Adrenal gland (tissue), 5 donors: ENCODE data around the gene THUMPD3.

Experiments used
- POLR2A ChIP-seq, 2 donors: fragments of 450-650 bp; IDR thresholded peaks; one replicate each; pipeline ENCODE4 v1.6.1; 2017; ENCODE audit warnings: antibody characterized with exemption in 2 of 2, mild to moderate bottlenecking in 2 of 2, moderate library complexity in 1 of 2
- TF ChIP-seq, protein P1 (sequence below), 6 experiments: fragments of 450-650 bp in 4 of 6; fragments of 200-600 bp in 2 of 6; sonication (generic) in 1 of 6; IDR thresholded peaks; 1 replicate in 5 of 6; 2 replicates in 1 of 6; pipeline versions ENCODE4 v1.5.1 to v1.8.0; 2016 to 2021; ENCODE audit warnings: antibody characterized with exemption in 6 of 6, mild to moderate bottlenecking in 2 of 6, moderate library complexity in 1 of 6
- donor health status: DM: no; HTN: no; CAD: no.

DNA sequence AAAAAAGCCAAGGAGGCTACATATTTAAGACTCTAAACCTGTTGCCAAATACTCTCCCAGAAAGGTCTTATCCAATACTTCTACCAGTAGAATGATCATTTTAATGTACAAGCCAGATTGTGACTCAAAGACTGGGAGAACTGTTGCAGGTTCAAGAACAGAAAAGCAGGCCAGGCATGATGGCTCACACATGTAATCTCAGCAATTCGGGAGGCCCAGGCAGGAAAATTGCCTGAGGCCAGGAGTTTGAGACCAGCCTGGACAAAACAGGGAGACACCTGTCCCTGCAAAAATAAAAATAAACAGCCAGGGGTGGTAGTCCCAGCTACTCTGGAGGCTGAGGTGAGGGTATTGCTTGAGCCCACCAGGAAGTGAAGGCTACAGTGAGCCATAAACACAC, 17.8 kb upstream of the THUMPD3 start:
- TF ChIP-seq, protein P1, sequence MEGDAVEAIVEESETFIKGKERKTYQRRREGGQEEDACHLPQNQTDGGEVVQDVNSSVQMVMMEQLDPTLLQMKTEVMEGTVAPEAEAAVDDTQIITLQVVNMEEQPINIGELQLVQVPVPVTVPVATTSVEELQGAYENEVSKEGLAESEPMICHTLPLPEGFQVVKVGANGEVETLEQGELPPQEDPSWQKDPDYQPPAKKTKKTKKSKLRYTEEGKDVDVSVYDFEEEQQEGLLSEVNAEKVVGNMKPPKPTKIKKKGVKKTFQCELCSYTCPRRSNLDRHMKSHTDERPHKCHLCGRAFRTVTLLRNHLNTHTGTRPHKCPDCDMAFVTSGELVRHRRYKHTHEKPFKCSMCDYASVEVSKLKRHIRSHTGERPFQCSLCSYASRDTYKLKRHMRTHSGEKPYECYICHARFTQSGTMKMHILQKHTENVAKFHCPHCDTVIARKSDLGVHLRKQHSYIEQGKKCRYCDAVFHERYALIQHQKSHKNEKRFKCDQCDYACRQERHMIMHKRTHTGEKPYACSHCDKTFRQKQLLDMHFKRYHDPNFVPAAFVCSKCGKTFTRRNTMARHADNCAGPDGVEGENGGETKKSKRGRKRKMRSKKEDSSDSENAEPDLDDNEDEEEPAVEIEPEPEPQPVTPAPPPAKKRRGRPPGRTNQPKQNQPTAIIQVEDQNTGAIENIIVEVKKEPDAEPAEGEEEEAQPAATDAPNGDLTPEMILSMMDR (IDR thresholded peaks at IDR 0.05): no peak
- no peak for TF ChIP-seq POLR2A (IDR thresholded peaks at IDR 0.05)
